ENCODE results near the gene ZSWIM7.
A peak's percentile ranks its signal among the peaks of the same experiment; 100 is the strongest.

ZSWIM7 gene, protein sequence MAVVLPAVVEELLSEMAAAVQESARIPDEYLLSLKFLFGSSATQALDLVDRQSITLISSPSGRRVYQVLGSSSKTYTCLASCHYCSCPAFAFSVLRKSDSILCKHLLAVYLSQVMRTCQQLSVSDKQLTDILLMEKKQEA

DNA sequence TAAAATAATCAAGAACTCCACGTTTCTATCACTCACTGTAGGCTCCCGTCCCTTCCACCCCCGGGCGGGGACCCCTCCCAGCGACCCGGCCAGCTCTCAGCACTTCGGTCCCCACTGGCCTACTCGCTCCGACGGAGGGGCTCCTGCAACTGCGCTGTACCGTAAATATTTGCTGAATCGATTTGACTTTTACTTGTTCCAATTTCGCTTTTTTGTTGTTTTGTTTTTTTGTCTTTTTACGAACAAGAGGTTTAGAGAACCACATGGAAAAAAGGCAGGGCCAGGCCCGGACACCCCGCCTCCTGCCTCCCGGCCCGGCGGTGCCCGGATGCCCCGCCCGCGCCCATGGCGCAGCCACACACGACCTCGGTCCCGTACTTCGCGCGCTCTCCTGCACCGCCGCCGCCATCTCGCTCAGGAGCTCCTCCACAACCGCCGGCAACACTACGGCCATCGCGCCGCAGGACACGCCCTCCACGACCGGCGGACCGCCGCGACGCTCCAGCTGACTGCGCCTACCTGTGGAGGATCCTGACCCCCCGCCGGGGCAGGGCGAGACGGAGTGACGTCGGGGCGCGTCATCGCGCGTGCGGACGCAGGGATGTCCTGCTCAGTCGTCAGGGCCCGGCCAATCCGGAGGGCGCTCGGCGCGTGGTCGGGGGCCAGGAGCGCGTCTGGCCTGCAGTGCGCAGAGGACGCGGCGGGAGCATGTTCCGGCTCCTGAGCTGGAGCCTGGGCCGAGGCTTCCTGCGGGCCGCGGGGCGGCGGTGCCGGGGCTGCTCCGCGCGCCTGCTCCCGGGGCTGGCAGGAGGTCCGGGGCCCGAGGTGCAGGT is at the start of gene ZSWIM7, which contains the start of gene TTC19:
ZSWIM7 (minus strand) TSS at position 564 of the 833 bp plus-strand sequence; CDS start at position 454, 110 bp downstream.
TTC19 (plus strand) TSS at position 684 of the 833 bp plus-strand sequence; CDS start at position 709, 25 bp downstream.
- peak; percentile 69 to 99 (median 95) for DNase-seq

- no peak for DNase-seq
Observed at GRCh38 chr17:16048811-16049449, 49.4 kb upstream of the ZSWIM7 start.

DNA sequence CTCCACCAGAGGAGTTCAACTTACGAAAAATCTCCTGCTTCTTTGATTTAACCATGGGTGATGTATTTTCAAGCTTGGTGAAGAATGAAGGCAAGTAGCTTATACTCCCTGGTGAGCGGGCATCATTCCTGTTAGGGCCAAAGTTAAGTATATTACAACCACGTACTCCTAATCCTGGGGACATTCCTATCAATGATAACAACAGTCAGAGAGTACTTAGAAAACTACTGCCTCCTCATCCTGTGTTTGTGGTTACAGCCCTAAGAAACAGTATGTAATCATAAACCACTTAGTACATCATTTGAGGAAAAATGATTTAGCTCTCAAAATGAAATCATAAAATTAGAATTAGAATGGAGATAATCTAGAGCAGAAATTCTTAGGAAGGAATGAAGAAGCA is 47.5 kb upstream of the ZSWIM7 start:
- DNase-seq, result no peak

DNA sequence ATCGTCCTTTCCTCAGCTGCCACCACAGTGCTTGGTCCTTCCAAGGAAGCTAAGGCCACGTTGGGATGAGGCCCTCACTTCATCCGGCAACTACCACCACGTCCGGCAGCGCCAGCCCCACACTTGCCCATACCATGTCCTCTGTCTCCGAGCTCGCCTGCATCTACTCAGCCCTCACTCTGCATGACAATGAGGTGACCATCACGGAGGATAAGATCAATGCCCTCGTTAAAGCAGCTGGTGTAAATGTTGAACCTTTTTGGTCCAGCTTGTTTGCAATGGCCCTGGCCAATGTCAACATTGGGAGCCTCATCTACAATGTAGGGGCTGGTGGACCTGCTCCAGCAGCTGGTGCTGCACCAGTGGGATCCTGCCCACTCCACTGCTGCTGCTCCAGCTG is 45.0 kb upstream of the ZSWIM7 start:
- no peak for DNase-seq

GRCh38 chr17:16040710-16041251 is 41.3 kb upstream of the ZSWIM7 start:
- peak in 23 of 51 donors; percentile 4 to 59 (median 30) for DNase-seq

DNA sequence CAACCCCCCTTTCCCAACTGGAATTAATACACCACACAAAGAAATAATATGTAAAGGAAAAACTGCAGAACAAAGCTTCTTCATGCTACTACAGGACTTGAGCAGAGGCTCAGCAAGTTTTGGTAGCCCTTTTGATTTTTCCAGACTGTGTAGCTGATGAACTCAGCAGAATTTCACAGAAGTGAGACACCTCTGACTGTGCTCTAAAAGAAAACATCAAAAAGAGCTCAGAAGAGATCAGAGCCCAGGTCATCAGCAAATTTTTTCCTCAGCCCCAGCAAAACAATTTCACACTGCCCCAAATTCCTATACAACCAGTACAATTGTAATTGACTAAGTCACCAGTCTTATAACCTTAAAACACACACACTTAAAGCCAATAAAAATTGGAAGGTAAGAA is 38.1 kb upstream of the ZSWIM7 start:
- no peak for DNase-seq

- no peak for DNase-seq
Observed at GRCh38 chr17:16036261-16036660, 36.8 kb upstream of the ZSWIM7 start.

- DNase-seq, result no peak
Observed at GRCh38 chr17:16033729-16034349, 34.3 kb upstream of the ZSWIM7 start.

DNA sequence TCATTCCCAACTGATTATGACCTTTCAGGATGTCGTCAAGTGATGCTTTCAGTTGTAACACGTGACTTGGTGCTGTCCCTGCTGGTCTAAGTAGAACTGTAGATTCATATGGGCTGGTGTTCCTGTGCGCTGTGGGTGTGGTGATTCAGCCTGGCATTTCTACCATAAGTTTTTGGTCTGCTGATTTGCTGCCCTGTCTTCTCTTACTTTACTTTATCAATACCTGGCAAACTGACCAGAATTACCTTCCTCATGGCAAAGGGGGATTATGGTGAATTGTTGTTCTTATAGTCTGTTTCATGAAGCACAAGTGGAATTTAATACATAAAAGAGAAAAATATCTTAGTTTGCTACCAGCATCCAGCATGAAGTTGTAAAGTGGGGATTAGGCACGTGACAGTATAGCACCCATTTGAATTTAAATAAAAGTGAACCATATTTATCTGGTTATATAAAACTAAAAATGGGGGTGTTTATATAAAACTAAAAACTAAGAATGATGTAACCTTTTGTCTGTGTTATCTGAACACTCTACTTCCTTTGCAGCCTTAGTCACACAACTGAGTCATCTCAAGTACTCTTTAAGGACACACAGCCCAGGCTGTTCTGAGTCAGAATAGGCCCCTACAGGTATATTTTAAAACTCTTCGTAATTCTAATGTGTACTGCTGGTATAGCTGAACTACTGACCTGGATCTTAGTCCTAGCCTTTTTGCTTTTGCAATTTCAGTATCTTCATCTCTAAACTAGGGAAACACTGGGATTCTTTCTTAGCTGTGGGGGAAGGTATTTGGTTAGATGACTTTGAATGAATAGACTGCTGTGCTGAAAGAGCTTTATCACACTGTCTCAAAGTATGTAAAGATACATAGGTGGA is 28.4 kb upstream of the ZSWIM7 start:
- peak in 2 of 51 donors; percentile 9 to 24 for DNase-seq

- DNase-seq, result no peak
Observed at GRCh38 chr17:16026895-16027294, 27.4 kb upstream of the ZSWIM7 start.

GRCh38 chr17:16025202-16025601 is 25.7 kb upstream of the ZSWIM7 start:
- DNase-seq, result no peak

DNA sequence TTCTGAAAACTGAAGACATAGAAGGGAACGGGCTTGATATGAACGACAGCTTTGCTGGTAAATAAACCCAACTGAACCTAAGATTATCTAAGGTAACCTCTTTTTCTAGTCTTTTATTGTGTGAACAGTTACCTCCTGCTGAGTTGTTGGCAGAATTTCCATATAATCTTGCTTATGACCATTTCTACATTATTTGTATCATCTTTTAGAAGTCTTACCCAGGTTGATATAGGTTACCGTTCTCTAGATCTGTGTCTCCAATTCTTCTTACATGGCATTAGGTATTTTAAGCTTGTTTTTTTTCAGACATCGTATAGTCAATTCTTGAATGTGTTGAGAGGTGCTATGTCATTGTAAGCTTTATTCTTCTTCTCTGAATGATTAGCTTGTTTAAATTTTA is 24.4 kb upstream of the ZSWIM7 start:
- no peak for DNase-seq

GRCh38 chr17:16019347-16019746 is 19.8 kb upstream of the ZSWIM7 start:
- DNase-seq, result no peak

DNA sequence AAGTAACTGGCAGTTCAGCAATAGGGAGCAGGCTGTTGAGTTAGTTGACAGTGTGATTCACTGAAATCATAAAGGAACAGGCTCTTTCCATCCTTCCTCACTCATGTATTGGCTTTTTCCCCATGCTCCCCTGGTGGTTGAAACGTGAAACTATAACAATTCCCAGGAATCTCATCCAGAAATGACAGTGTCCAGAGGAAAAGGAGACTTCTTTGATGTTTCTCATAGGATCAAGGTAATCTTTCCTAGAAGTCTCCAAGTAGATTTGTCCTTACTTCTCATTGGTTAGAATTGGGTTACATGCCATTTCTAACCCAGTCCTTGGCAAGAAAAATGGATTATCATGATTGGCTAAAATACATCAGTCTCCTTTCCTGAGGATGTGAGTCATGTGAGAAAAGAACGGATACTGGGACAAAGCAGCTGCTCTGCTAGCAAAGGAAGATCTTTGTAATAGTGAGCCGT is 14.5 kb upstream of the ZSWIM7 start:
- no peak for DNase-seq

GRCh38 chr17:16007439-16007838 is 7.9 kb upstream of the ZSWIM7 start:
- no peak for DNase-seq

GRCh38 chr17:16005636-16006035 is 6.1 kb upstream of the ZSWIM7 start:
- DNase-seq, result no peak

- no peak for DNase-seq
Observed at GRCh38 chr17:16003841-16004240, 4.3 kb upstream of the ZSWIM7 start.

DNA sequence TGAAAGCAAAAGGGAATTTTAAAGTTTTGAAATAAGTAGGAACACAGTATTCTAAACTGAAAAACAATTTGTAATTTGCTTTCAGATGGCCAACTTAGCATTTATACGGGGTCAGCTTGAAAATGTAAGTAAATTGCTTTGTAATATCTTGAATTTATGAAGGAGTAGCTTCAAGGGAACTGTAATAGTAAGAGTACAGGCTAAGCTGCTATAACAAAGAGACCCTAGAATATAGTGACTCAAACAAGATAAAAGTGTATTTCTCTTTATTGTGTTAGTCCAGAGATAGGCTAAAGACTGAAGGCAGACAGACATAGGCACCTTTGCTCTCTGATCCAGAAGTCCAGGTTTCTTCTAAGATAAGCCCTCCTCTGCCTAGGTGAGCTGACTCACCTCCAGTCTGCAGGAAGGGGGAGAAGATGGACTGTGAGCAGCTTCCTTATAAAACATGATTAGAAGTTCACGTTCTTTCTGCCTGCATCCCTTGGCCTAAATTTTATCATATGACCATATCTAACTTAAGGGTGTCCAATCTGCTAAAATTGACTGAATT is 3.3 kb upstream of the ZSWIM7 start:
- DNase-seq, result no peak

DNA sequence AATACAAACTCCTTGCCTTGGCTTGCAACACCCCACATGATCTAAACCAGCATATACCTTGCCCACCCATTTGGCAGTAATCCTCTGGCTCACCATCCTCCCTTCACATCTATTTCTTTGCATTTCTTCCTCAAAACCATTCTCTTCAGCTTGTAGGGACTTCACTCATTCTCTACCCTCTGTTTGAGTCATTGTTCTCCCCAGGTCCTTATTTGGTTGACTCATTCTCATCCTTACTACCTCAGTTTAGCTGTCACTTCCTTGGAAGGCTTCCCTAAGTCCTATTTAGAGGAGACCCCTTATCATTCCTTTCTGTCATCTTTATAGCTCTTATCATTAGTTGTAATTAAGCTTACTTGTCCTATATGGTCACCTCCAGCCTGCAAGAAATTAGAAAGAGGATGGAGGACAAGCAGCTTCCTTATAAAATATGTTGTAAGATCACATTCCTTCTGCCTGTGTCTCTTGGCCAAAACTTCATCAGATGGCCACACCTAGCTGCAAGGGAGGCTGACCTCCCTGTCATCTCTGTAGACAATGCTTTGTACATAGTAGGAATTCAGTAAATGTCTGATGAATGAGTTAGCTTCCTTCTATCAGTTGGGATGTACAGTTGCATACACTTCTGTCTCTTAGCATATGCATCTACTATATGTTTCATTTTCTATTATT is 1.9 kb upstream of the ZSWIM7 start:
- DNase-seq, result no peak

Data from hypothalamus (tissue), 51 donors.